NB4 (cell line): Measurements from ENCODE around the gene MAPKAPK2.

Experiments used
- CTCF ChIP-seq: IDR thresholded peaks from one replicate; pipeline ENCODE4 v1.5.1; 2012; ENCODE audit warnings: low read depth, low read length
- POLR2A ChIP-seq: IDR thresholded peaks from 2 replicates; pipeline ENCODE4 v1.6.1; 2011; ENCODE audit warnings: mild to moderate bottlenecking; ENCODE audit not compliant: insufficient read length; ENCODE audit errors: extremely low read depth

- TF ChIP-seq CTCF (no peak), POLR2A (no peak)
Observed at GRCh38 chr1:206662396-206663092, 22.2 kb upstream of the MAPKAPK2 start.
